ENCODE results near the gene RPGRIP1L.

DNA sequence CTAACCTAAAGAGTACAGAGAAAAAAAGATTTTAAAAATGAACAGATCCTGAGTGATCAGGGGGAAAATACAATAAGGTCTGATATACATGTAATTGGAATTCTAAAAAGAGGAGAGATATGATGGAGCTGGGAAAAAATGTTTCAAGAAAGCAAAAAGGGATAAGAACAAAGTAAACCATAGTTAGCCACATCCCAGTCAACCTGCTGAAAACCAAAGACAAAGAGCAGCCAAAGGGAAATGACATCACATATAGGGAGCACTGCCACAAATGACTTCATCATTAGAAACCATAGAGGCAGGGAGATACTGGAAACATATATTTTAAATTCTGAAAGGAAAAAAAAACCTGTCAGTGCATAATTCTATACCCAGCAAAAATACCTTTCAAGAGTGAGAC, 131.9 kb downstream of the RPGRIP1L start:
- TF ChIP-seq, protein P1, sequence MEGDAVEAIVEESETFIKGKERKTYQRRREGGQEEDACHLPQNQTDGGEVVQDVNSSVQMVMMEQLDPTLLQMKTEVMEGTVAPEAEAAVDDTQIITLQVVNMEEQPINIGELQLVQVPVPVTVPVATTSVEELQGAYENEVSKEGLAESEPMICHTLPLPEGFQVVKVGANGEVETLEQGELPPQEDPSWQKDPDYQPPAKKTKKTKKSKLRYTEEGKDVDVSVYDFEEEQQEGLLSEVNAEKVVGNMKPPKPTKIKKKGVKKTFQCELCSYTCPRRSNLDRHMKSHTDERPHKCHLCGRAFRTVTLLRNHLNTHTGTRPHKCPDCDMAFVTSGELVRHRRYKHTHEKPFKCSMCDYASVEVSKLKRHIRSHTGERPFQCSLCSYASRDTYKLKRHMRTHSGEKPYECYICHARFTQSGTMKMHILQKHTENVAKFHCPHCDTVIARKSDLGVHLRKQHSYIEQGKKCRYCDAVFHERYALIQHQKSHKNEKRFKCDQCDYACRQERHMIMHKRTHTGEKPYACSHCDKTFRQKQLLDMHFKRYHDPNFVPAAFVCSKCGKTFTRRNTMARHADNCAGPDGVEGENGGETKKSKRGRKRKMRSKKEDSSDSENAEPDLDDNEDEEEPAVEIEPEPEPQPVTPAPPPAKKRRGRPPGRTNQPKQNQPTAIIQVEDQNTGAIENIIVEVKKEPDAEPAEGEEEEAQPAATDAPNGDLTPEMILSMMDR (conservative IDR thresholded peaks at IDR 0.05 in 1 of 2, IDR thresholded peaks at IDR 0.05 in 1 of 2; ENCODE audit: low read depth in 1 of 2, low read length in 2 of 2): no peak
- TF ChIP-seq EZH2 (IDR thresholded peaks at IDR 0.05; ENCODE audit: low read length, missing control alignments): no peak

Measured in fibroblast of lung (primary cell).